Hepatocyte (in vitro differentiated cells): ENCODE measurements around the gene IP6K3. TPM values are rescaled to one million over a fixed set of nuclear protein-coding genes. Genes with fewer than 3 reads are reported as not detected.
A peak's percentile ranks its signal among the peaks of the same experiment; 100 is the strongest.

Experiments used
- DNase-seq: peaks from one replicate; pipeline ENCODE4 v3.0.0-alpha.2; 2016; ENCODE audit warnings: low spot score
- H2AFZ ChIP-seq: fragments of 200-600 bp; sonication (generic); 2 replicates; pipeline ENCODE4 v1.6.0; 2016; ENCODE audit warnings: antibody characterized with exemption, mild to moderate bottlenecking
- H3K27ac ChIP-seq: fragments of 200-600 bp; sonication (generic); 2 replicates; pipeline ENCODE4 v1.5.1; 2016; ENCODE audit warnings: mild to moderate bottlenecking
- H3K27me3 ChIP-seq: fragments of 200-600 bp; sonication (generic); 2 replicates; pipeline ENCODE4 v1.6.1; 2016
- H3K36me3 ChIP-seq: fragments of 200-600 bp; sonication (generic); replicated peaks from 2 replicates; pipeline ENCODE4 v1.5.1; 2016; ENCODE audit warnings: low read depth; ENCODE audit not compliant: insufficient read depth
- H3K4me1 ChIP-seq: fragments of 200-600 bp; sonication (generic); 2 replicates; pipeline ENCODE4 v1.5.1; 2016; ENCODE audit warnings: mild to moderate bottlenecking, moderate library complexity; ENCODE audit not compliant: insufficient read depth
- H3K4me2 ChIP-seq: fragments of 200-600 bp; sonication (generic); 2 replicates; pipeline ENCODE4 v1.6.0; 2016
- H3K4me3 ChIP-seq: fragments of 200-600 bp; sonication (generic); 2 replicates; pipeline ENCODE4 v1.5.1; 2016; ENCODE audit warnings: mild to moderate bottlenecking
- H3K79me2 ChIP-seq: fragments of 200-600 bp; sonication (generic); 2 replicates; pipeline ENCODE4 v1.6.0; 2017; ENCODE audit warnings: mild to moderate bottlenecking
- H3K9me2 ChIP-seq: fragments of 200-600 bp; sonication (generic); replicated peaks from 2 replicates; pipeline ENCODE4 v1.6.0; 2017; ENCODE audit warnings: mild to moderate bottlenecking; ENCODE audit not compliant: insufficient read depth
- H3K9me3 ChIP-seq: fragments of 200-600 bp; sonication (generic); 2 replicates; pipeline ENCODE4 v1.5.1; 2016; ENCODE audit warnings: low read depth, mild to moderate bottlenecking
- H4K20me1 ChIP-seq: fragments of 200-600 bp; sonication (generic); 2 replicates; pipeline ENCODE4 v1.6.0; 2016; ENCODE audit warnings: mild to moderate bottlenecking; ENCODE audit not compliant: insufficient read depth, poor library complexity, severe bottlenecking
- CTCF ChIP-seq: fragments of 200-600 bp; sonication (generic); IDR thresholded peaks from 2 replicates; pipeline ENCODE4 v1.5.1; 2016; ENCODE audit warnings: antibody characterized with exemption, mild to moderate bottlenecking; ENCODE audit not compliant: poor library complexity
- EZH2 ChIP-seq: fragments of 200-600 bp; sonication (generic); IDR thresholded peaks from 2 replicates; pipeline ENCODE4 v1.6.1; 2016; ENCODE audit warnings: antibody characterized with exemption, mild to moderate bottlenecking, borderline replicate concordance
- EZH2phosphoT487 ChIP-seq: fragments of 200-600 bp; sonication (generic); IDR thresholded peaks from one replicate; pipeline ENCODE4 v1.6.1; 2018; ENCODE audit warnings: antibody characterized with exemption, mild to moderate bottlenecking, low read depth, moderate library complexity; ENCODE audit not compliant: unreplicated experiment, severe bottlenecking
- WGBS: methylation state at CpG from one replicate; pipeline ENCODE4 v1.1.6; 2016; ENCODE audit warnings: low lambda C conversion rate; ENCODE audit errors: missing lambda C conversion rate; 5-methylcytosine and 5-hydroxymethylcytosine counted together
- polyA plus RNA-seq: library from polyadenylated mRNA; unstranded; fragments of >200 nt; fragmentation: Nextera tagmentation; extraction: Ambion mirVana; gene quantifications from 2 replicates; pipeline ENCODE4 v1.2.1, GENCODE V29; 2016
- total RNA-seq: library from RNA; depleted of rRNA; stranded (reverse); fragments of >200 nt; gene quantifications from 2 replicates; pipeline ENCODE4 v1.2.3, GENCODE V29; 2014

The IP6K3 gene
- total and polyA plus RNA-seq, 2 experiments from 2014 or later: 9.5 to 25.3 TPM

GRCh38 chr6:33761922-33762629, 15.4 kb upstream of the IP6K3 start:
- Histone ChIP-seq H3K4me2 (no peak overlapping the region), H2AFZ (no peak overlapping the region), H3K4me1 (peaks cover 16% of the 10 kb centered on the region), H3K27me3 (no peaks in the 10 kb centered on the region), H3K9me2 (no peaks in the 10 kb centered on the region), H3K36me3 (no peaks in the 10 kb centered on the region), H4K20me1 (no peaks in the 10 kb centered on the region), H3K4me3 (no peak overlapping the region), H3K79me2 (no peaks in the 10 kb centered on the region), H3K9me3 (no peaks in the 10 kb centered on the region), H3K27ac (no peak overlapping the region)
- DNase-seq: peak; percentile 78
- 59% methylated on average over 7 of the region's 7 CpGs for WGBS
- TF ChIP-seq CTCF (peak; percentile 65), EZH2 (no peak)

GRCh38 chr6:33761581-33761921, 14.8 kb upstream of the IP6K3 start:
- Histone ChIP-seq H3K9me2 (no peaks in the 10 kb centered on the region), H4K20me1 (no peaks in the 10 kb centered on the region), H3K36me3 (no peaks in the 10 kb centered on the region), H3K9me3 (no peaks in the 10 kb centered on the region), H3K4me1 (peaks cover 16% of the 10 kb centered on the region), H3K27ac (no peak overlapping the region), H3K79me2 (no peaks in the 10 kb centered on the region), H2AFZ (no peak overlapping the region), H3K4me3 (no peak overlapping the region), H3K27me3 (no peaks in the 10 kb centered on the region), H3K4me2 (no peak overlapping the region)
- 97% methylated on average over 2 of the region's 2 CpGs for WGBS
- TF ChIP-seq EZH2phosphoT487: no peak
- no peak for TF ChIP-seq EZH2
- TF ChIP-seq CTCF: no peak
- DNase-seq: no peak

GRCh38 chr6:33759887-33760629, 13.4 kb upstream of the IP6K3 start:
- Histone ChIP-seq H2AFZ (no peak overlapping the region), H3K36me3 (no peaks in the 10 kb centered on the region), H3K4me3 (no peak overlapping the region)

More at GRCh38 chr6:33759887-33760629, 13.4 kb upstream of the IP6K3 start:
- DNase-seq: no peak
- no peaks in the 10 kb centered on the region for H3K79me2 ChIP-seq
- H4K20me1 ChIP-seq: no peaks in the 10 kb centered on the region
- WGBS: 85% methylated on average over 9 of the region's 9 CpGs
- H3K27me3 ChIP-seq: no peaks in the 10 kb centered on the region
- no peak for TF ChIP-seq CTCF
- TF ChIP-seq EZH2phosphoT487: no peak
- no peak for TF ChIP-seq EZH2
- no peaks in the 10 kb centered on the region for H3K9me2 ChIP-seq
- H3K4me1 ChIP-seq: peaks cover 16% of the 10 kb centered on the region
- no peak overlapping the region for H3K4me2 ChIP-seq
- H3K9me3 ChIP-seq: no peaks in the 10 kb centered on the region
- H3K27ac ChIP-seq: no peak overlapping the region
